Activated gamma-delta T cell (primary cell): ENCODE results near the gene ATP1B2.
"Not testable (repeated sequence)": the region's sequence is repeated elsewhere in the genome, so short reads cannot be mapped to it uniquely, and the experiment has no call there.

Experiments
- DNase-seq: peaks from one replicate; lab custom pipeline; 2025; lab: John Stamatoyannopoulos, UW
- total RNA-seq, 2 donors: gene quantifications; one replicate each; lab custom pipeline; 2026; lab: John Stamatoyannopoulos, UW

ATP1B2 gene, protein sequence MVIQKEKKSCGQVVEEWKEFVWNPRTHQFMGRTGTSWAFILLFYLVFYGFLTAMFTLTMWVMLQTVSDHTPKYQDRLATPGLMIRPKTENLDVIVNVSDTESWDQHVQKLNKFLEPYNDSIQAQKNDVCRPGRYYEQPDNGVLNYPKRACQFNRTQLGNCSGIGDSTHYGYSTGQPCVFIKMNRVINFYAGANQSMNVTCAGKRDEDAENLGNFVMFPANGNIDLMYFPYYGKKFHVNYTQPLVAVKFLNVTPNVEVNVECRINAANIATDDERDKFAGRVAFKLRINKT
- 0 reads per million in 2 donors for total RNA-seq

DNA sequence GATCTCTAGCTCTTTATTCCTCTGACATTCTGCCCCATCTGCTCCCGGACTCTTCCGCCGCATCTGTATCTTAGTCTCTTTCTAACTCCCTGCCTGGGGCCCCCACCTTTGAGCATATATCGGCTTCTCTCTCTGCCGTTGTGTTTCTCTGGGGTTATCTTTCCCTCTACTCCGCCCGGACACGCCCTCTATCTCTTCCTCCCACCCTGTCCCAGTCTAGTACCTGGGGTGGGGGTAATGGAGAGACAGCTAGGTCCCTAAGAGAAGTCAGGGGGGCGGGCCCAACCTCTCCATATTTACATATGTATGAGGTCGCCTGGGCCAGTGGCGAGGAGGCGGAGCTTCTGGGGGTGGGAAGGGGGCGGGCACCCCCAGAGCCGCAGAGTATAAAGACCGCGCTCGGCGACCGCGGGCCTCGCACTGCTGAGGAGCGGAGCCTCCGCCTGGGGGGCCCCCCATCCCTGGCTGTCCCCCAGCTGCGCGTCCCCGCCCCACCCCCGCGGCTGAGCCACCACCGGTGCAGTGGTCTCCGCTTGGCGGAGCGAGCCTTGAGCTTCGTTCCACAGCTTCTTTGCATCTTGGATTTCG is at the start of gene ATP1B2:
ATP1B2 (plus strand) TSS at position 418 of the 588 bp plus-strand sequence. CDS start 593 bp downstream, outside the sequence.
- DNase-seq: peak; percentile 51

DNA sequence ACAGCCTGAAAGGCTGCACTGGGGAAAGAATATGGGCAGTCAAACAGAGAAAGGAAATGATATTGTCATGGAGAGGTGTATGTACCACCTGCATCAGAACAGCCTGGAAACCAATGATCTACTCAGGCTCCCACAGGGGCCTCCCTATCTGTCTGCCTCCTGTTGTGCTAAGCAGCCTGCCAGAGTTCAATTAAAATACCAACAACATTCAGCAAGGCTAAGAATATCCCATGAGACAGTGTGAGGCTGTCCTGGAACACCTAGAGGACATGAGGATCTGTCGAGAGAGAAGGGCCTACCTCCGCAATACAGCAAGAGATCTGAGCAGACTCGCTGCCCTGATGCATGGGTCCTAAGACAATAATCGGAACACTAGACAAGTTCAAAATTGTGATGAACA is 44.4 kb upstream of the ATP1B2 start:
- DNase-seq: no peak

DNA sequence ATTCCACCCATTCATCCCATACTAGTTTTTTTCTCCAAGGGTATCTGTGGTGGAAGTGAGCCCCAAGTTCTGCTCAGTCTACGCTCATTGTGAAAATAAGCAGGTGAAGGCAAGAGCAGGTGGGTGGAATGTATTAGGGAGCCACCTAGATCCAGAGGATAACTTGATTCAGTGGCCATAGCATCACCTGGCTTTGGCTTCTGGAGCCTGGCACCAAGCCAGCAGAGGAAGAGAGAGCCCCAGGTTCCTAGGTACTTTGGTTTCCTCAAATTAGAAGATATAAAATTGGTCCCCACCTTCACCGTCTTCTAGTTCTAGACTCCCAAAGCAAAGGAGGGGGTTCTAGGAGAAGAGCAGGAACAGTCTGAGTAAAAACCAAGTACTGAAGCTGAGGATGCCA is 40.1 kb upstream of the ATP1B2 start:
- DNase-seq: no peak

DNA sequence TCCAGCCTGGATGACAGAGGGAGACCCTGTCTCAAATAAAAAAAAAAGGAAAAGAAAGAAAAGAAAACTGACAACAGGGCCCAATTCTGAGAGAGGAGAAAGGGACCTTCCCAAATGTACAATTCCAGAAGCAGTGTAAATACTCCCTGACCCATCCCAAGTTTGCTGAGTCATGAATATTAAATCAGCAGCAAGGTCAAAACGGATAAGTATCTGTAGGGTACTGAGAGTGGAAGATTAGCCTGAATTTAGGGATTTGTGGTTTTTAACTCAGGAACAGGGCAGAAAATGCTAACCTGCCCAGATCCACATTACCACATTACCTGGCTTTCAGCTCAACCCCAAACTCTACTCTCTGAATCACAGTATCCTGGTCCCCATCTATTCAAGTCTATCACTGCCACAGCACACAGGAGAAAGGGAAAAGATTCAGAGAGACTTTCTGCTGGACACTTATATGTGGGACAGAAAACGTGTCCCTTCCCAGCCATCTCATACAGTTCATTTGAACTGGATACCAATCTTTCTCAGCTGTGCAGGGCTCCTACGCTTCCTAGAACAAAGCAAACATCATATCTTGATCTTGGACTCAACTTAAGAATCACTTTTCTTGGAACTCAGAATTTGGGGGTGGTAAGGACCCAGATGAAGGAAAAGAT is 39.0 kb upstream of the ATP1B2 start:
- no peak for DNase-seq

DNA sequence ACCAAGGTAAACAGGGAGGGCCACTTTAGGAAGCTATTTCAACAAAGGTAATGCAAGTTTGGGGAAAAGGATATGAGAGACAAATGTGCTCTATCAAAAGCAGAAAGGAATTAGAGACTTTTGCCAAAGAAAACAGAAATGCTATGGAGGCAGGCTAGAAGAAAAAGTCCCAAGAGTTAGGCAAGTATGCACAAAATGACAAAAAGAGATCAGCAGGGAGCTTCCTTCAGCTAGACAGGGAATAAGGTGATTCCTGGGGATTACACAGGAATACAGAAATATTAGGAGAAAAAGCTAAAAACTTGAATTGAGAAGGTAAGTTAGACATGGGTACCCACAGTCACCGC is 38.5 kb upstream of the ATP1B2 start:
- no peak for DNase-seq

DNA sequence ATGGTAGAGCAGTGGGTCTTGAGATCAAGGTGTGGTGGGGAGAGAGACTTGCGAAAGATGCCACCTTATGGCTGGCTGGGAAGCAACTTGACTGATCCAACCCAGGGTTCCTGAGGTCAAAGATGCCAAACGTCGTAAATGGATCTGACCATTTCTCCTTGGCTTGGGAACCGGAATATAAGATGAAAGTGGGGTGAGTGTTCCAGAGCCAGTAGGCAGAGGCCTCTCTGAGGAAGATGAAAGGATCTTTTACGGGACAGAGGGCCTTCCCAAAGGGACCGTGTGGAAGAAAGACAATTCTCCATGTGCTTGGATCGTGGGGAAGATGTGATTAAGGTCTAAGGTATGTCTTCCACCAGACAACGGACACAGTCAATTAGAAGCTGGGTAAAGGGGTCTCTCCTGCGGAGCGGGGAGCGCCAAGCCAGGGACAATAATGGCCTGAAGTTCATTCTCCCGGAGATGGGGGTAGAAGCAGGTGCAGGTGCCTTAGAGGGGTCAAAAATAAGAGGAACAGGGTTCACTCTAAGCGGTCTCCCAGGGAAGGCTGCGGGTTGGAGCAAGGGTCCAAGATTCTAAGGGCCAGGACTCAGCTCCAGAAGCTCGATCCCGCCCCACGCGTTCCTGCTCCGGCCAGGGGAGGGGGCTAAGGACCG is 36.8 kb upstream of the ATP1B2 start:
- no peak for DNase-seq

DNA sequence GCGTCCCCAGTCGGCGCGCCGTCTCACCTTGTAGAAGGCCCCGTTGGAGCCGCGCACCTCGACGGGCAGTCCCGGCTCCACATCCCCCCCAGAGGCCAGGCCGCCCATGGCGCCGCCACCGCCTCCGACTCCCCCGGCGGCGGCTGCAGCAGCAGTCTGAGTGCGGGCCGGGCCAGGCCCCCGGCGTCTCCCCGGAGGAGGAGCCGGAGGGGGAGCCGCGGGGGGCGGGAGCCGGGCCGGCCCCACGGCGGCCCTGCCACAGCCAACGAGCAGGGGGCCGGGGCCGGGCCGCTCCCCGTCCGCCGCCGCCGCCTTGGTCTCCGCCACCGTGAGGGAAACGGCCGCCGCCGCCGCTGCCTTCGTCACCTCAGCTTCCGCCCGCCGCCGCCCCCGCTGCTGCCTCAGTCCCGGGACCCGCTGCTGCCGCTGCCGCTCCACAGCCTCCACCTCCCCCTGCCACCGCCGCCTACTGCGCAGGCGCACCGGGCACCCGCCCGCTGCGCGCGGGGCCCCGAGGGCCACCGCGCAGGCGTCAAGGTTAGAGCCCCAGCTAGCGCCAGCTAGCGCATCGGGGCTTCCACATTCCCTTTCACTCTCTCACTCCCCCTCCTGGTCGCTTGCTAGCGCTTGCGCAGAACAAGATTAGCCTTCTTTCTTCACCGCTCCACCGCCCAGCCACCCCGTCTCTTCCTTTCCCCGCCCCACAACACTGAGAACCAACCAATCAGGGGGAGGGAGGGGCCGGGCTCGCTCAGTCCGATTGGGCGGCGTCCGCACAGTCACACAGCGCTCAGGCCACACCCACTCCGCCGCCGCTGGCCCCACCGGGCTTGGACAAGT is 36.1 kb upstream of the ATP1B2 start, which contains the start of gene FXR2:
FXR2 (minus strand) TSS at position 473 of the 840 bp plus-strand sequence; CDS start at position 108, 365 bp downstream.
- peak; percentile 92 for DNase-seq

DNA sequence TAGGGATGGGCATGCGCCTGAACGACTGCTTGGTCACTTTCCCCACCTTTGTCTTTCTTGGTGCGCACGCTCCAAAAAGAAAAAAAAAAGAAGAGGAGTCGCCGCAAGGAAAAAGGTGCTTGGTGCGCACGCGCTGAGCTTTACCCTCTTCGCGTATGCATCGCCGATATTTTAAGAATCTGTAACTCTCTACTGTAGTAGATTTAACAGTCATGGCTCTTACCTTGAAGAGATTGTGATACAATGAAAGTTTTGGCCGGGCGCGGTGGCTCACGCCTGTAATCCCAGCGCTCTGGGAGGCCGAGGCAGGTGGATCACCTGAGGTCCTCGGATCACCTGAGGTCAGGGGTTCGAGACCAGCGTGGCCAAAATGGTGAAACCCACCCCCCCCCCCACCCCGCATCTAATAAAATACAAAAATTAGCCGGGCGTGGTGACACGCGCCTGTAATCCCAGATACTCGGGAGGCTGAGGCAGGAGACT is 35.4 kb upstream of the ATP1B2 start:
- no peak for DNase-seq

DNA sequence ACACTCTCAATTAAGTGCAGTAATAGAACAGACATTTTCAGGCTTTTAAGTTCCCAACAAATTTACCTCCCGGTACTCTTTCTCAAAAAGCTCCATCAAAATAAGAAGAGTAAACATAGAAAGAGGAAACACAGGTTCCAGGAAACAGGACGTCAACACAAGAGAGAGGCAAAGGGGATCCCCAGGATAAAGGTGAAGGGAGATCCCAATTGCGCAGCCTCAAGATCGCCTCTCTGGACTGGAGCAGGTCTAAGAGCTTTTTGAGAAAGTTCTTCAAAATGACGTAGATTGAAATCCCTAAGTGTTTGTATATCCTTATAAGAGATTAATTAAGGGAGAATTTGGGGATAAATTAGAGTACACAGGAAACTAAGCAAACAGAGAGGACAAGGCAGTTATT is 32.1 kb upstream of the ATP1B2 start:
- DNase-seq: no peak

DNA sequence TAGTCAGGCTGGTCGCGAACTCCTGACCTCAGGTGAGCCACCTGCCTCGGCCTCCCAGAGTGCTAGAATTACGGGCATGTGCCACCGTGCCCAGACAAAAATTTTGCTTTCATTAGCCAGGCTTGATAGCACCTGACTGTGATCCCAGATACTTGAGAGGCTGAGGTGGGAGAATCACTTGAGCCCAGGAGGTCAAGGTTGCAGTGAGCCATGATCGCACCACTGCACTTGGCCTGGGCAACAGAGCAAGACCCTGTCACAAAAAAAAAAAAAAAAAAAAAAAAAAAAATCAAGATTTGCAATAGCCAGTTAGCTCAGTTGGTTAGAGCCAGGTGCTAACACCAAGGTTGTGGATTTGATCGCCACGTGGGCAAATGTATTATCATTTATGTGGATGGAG is 29.9 kb upstream of the ATP1B2 start:
- no peak for DNase-seq

DNA sequence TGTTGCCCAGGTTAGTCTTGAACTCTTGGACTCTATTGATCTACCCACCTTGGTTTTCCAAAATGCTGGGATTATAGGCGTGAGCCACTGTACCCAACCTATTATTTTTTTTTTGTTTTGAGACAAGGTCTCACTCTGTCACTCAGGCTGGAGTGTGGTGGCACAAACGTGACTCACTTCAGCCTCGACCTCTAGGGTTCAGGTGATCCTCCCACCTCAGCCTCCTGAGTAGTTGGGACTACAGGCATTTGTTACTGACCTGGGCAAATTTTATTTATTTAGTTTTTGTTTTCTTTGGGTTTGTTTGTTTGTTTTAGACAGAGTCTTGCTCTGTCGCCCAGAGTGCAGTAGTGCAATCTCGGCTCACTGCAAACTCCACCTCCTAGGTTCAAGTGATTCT is 27.1 kb upstream of the ATP1B2 start:
- DNase-seq: no peak

DNA sequence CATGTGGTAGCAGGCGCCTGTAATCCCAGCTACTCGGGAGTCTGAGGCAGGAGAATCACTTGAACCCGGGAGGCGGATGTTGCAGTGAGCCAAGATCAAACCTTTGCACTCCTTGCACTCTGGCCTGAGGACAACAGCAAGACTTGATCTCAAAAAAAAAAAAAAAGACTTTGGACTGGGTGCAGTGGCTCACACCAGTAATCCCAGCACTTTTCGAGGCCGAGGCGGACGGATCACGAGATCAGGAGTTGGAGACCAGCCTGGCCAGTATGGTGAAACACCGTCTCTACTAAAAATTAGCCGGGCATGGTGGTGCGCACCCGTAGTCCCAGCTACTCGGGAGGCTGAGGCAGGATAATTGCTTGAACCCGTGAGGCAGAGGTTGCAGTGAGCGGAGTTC is 25.0 kb upstream of the ATP1B2 start:
- not testable (repeated sequence) for DNase-seq

DNA sequence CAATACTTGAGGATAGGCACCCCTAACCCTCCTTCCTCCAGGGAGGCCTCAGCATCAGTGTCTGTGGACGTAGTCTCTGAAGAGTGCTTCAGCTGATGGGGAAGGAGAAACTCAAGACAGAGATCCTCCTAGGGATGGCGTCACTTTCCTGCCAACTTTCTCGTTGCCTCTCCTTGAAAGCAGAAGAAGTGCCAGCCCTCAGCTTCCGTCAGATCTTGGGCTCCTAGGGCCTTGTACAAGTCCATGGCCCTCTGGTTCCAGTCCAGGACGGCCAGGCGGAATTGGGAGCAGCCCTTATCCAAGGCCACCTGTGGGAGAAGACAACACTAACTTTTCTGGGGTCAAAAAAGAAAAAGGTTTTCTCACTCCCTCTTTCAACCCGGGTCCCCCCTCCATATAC is 24.4 kb upstream of the ATP1B2 start:
- DNase-seq: no peak

DNA sequence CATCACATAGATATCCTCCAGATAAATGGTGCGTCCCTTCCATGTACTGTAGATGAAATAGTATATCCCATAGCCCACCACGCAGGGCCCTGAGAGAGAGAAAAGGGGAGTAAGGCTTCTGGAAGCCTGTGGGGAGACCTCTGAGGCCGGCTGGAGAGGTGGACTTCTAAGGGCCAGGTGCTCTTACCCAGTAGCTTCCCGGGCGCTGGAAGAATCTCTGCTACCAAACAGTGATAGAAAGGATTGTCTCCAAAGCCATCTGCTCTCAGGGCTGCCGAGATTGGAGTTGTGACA is 23.8 kb upstream of the ATP1B2 start:
- DNase-seq: no peak

DNA sequence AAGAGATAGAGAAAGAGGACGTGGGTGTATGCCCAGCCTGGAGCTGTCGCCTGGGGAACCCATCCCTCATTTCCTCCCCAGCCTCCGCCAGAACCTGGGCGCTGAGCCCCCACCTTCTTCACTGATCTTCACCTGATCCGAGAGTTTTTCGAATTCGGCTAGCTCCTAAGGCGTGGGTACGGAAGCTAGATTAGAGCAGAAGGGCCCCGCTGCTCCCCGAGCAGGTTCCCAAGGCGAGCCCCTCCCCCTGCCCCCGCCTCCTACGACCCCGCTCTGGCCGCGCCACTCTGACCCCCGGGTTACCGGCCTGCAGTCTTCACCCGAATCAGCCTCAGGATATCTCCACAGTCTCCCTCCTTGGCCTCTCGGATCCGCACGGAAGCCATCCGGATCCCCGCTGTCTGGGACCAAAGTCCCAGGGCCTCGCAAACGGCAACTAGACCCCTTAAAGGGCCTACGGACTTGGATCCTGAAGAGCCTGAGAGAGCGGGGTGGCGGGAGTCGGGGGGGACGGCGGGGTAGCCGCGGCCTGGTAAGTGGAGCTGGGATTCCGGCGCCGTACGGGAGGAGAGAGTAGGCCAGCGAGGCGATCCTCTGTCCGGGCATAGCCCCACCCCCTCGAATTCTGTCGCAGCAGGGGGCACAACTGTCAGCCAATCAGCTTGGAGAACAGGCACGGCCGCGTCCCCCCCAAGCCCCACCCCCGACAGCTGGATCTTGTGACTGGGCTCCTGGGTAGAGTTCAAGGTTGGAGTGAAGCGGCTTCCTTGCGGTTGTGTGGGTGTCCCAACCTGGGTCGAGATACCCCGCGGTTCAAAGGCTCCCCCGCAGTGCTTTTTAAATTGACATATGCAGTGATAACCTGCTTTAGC is 23.2 kb upstream of the ATP1B2 start, which contains the start of gene SAT2:
SAT2 (minus strand) TSS at position 572 of the 872 bp plus-strand sequence; CDS start at position 386, 186 bp downstream.
- peak; percentile 69 for DNase-seq

DNA sequence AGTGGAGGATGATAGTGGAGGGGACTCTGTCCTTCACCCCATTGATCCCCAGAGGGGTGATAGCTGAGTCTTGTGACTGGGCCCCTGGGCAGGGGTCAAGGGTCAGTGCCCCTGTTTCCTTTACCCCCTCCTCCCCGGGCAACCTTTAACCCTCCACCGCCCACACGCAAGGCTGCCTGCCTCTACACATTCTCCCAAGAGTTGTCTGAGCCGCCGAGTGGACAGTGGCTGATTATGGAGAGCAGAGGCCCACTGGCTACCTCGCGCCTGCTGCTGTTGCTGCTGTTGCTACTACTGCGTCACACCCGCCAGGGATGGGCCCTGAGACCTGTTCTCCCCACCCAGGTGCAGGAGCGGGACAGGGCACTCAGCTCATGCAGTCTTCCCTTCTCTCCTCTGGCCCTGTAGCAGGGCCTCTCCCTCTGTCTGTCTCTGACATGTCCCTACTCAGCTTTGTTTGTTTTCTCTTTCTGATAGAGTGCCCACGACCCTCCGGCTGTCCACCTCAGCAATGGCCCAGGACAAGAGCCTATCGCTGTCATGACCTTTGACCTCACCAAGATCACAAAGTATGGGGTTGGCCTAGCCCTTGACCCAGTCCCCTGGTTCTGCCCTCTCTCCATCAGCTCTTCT is 20.7 kb upstream of the ATP1B2 start, which contains the start of gene SHBG:
SHBG (plus strand) TSS at position 197 of the 633 bp plus-strand sequence; CDS start at position 235, 38 bp downstream.
- DNase-seq: no peak

DNA sequence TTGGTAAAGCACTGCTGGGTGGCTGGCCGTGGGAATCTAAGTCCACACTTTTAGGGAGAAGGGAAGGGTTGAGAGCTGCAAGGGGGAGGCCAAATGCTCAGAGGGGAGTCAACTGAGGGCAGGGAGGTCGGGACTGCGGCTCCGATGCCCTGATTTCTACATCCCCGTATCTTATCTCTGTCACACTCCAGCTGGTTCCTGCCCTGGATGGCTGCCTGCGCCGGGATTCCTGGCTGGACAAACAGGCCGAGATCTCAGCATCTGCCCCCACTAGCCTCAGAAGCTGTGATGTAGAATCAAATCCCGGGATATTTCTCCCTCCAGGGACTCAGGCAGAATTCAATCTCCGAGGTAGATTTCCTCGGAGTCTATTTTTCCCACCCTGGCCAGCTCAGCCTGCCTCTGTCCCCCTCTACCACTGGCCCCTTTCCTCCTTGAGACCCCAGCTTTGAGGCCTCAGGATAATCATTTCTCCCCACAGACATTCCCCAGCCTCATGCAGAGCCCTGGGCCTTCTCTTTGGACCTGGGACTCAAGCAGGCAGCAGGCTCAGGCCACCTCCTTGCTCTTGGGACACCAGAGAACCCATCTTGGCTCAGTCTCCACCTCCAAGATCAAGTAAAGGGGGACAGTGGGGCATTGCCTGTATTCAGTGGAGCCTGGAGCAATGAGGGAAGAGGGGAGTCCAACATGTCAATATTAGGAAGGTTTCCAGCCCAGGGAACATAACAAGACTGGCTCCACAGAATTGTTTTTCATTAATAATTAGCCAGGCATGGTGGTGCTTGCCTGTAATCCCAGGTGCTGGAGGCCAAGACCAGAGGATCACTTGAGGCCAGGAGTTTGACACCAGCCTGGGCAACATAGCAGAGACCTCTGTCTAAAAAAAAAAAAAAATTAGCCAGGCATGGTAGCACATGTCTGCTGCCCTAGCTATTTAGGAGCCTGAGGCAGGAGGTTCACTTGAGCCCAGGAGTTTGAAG is 19.0 kb upstream of the ATP1B2 start:
- DNase-seq: no peak

DNA sequence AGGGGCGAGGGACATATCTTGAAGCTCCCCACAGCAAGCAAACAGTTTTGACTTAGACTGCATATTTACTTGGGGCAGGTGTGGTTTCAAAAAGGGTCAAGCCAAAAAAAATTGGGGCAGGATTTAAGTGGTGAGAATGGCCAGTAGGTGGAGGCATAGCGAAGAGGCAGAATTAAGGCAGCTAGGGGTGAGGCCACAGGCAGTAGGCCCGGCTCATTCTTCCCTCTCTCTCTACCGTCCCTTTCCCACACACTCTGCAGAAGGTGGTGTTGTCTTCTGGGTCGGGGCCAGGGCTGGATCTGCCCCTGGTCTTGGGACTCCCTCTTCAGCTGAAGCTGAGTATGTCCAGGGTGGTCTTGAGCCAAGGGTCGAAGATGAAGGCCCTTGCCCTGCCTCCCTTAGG is 18.2 kb upstream of the ATP1B2 start:
- DNase-seq: no peak

DNA sequence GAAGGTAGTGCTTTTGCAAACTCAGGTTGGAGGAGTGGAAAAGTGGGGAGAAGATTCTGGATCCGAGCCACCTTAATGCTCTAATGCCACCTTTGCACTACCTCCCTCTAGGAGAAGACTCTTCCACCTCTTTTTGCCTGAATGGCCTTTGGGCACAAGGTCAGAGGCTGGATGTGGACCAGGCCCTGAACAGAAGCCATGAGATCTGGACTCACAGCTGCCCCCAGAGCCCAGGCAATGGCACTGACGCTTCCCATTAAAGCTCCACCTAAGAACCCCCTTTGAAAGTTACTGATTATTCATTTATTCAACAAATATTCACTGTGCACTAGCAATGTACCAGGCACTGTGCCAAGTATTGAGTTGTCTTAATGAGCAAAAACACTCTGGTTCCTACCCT is 17.6 kb upstream of the ATP1B2 start:
- no peak for DNase-seq
